Left renal pelvis (tissue), 4 donors: ENCODE results near the gene SLC19A1. TPM values are rescaled to one million over a fixed set of nuclear protein-coding genes. Genes with fewer than 3 reads are reported as not detected.
"Not testable (repeated sequence)": the region's sequence is repeated elsewhere in the genome, so short reads cannot be mapped to it uniquely, and the experiment has no call there.

Experiments used
- DNase-seq, 4 donors: peaks; one replicate each; pipeline ENCODE4 v3.0.0-alpha.2; 2013; ENCODE audit warnings: low read depth in 4 of 4, low spot score in 3 of 4
- polyA plus RNA-seq, 4 donors: library from polyadenylated mRNA; unstranded; fragments of 120-200 nt; gene quantifications; one replicate each; pipeline ENCODE4 v1.2.1, GENCODE V29; 2013; ENCODE audit not compliant: insufficient read length in 4 of 4

SLC19A1 gene
- polyA plus RNA-seq, 4 donors, result 24.8 to 61.9 (median 43.3) TPM

DNA sequence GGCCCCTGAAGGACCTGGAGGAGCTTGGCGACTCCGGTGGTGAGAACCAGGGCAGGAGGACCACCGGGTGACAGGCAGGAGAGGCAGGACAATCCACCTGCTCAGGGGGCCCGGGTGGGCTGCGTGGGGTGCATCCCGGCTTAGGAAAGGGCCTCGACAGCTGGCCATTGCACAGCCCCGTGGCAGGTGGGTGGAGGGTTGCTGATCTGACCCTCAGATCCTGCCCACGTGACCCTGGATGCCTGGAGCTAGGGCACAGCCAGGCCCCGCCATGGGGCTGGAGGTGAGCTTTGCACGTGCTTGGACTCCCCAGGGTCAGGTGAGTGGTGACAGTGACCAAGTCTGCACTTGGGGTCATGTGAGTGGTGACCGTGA is 35.5 kb upstream of the SLC19A1 start:
- no peak for DNase-seq

- no peak for DNase-seq
Observed at GRCh38 chr21:45576838-45577737, 34.8 kb upstream of the SLC19A1 start.

DNA sequence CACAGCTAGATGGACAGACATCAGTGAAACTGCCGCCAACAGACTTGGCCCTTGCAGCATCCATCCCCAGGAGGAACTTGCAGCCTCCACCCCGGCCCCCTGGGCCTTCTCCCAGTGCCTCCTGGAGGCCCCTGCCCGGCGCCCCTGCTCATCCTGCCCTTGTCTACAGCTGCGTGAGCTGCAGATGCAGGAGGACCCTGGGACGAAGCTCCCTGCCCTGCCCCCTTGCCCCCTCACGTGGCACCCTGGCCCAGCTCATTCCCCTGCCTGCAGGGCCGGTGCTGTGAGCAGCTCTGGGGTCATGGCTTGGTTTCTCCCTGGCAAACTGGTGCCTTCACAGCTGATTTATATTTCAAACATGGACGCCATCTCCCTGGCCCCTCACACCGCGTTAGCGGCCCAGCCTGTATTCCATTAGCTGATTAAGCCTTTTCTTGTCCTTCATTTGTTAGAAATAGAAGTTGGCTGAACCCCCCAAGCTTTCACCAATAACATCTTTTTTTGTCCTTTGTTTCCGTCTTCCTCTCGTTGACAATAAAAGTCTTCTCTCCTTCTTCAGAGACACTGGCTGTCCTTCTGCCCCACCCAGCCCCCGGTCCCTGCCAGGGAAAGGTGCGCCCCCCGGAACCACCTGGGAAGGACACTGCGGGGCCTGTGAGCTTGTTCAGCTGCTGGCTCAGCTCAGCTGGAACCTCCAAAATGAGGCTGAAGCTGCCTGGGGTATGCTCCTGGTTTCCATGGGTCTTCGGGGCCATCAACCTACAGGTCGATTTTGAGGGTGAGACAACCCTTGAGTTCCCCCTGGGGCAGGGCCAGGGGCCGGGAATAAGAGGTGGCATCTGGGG is 34.0 kb upstream of the SLC19A1 start:
- DNase-seq, result no peak

GRCh38 chr21:45575304-45575992 is 33.2 kb upstream of the SLC19A1 start:
- DNase-seq, result no peak

DNA sequence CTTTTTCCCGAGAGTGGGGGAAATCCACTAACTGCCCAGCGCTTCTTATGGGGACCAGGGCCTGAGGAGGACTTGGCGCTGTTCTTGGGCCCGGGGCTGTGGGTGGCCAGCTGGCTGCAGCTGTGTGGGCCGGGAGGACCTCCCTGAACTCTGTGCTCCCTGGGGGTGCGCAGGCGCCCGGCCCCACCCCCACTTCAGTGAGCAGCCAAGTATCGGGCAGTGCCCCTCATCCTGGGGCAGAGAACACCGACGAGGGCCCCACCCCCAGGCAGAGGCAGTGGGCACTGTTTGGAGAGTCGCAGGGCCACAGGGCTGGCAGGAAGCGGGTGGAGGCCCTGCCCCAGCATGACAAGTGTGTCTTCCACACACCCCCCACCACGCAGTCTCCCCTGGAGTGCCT is 32.5 kb upstream of the SLC19A1 start:
- no peak for DNase-seq

GRCh38 chr21:45574081-45574501 is 31.9 kb upstream of the SLC19A1 start:
- DNase-seq, result no peak

- no peak for DNase-seq
Observed at GRCh38 chr21:45573452-45574035, 31.3 kb upstream of the SLC19A1 start.

DNA sequence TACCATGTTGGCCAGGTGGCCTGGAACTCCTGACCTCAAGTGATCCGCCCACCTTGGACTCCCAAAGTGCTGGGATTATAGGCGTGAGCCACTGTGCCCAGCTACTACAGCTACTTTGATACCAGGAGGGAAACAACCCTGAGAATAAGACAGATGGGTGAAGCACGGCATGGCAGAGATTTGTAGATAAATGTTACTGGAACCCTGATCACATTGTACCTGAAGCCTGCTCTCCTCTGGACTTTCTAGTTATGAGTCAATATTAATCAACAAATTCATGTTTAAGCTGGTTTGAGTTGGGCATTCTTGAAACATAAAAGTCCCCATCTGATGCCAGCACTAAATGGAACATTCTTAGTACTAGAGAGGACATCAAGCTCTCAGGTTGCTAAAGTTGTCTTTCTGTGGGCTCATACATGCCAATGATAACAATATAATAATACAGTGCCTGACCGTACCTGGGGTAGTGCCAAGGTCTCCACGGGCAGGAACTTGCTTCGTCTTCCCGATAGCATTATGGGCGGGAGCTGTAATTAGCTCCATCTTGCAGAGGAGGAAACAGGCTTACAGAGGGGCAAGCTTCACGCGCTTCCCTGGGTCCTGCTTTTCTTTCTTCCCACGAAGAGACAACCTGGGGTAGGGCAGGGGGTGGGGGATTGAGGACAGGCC is 30.7 kb upstream of the SLC19A1 start:
- DNase-seq, result no peak

GRCh38 chr21:45572231-45572630 is 30.0 kb upstream of the SLC19A1 start:
- no peak for DNase-seq

- DNase-seq, result no peak
Observed at GRCh38 chr21:45571641-45572040, 29.4 kb upstream of the SLC19A1 start.

DNA sequence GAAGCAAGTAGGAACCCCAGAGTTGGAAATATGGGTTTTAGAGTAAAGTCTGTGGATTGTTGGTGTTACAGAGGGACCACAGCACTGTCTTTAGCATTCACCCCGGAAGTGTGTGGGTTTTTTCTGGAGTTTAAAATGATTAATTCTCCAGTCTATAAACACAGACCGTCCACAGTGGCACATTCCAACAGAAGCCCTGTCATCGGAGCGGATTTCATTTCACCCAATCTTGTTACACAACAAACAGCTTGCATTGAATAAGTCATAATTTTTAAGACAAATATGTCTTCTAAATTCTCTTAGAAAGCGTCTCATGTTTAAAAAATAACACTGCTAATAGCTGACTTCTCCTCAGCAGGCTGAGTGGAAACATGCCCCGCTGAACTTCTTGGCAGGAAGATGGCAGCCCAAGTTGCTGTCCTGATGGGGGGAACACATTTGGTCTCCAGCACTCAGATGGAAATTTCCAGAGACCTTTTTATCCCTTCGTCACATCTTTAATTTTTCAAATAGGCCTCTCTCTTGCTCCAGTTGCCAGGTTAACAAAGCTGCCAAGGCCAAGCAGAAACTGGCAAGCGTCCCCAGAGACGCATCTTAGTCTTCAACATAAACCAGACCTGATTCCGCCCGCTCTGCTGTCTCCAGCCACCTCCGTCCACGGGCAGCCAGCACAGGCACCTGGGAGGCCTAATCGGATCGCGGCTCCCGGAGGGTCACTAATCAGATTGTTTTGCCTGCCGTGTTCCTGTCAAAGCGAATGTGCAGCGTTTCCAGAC is 28.8 kb upstream of the SLC19A1 start:
- no peak for DNase-seq

DNA sequence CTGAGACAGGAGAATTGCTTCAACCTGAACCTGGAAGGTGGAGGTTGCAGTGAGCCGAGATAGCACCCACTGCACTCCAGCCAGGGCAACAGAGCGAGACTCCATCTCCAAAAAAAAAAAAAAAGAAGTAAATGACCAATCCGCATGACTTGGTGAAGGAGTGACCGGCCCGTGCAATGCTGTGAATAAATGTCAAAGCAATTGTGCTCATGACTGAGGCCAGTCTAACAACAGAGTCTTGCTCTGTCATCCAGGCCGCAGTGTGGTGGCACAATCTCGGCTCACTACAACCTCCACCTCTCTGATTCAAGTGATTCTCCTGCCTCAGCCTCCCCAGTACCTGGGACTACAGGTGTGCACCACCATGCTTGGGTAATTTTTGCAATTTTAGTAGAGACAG is 27.8 kb upstream of the SLC19A1 start:
- no peak for DNase-seq

- DNase-seq, result no peak
Observed at GRCh38 chr21:45568383-45568782, 26.1 kb upstream of the SLC19A1 start.

GRCh38 chr21:45564137-45564536 is 21.9 kb upstream of the SLC19A1 start:
- DNase-seq, result not testable (repeated sequence)

DNA sequence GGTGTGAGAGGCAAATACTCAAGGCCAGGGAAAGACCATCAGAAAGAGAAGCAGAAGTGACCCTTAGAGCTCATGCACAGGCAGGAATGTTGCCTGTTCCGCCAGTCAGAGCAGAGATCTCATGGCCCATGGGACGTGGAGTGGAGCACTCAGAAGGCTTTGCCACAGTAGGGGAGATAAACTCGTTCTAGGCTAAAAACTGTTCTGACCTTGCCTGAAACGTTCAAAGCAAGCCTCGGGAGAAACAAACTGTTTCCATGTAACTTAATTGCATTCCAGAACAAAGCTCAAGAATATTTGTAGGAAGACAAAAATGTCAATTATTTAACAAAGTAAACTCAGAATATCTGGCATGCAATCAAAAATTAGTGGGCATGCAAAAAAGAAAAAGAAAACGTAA is 20.7 kb upstream of the SLC19A1 start:
- DNase-seq, result no peak

GRCh38 chr21:45562402-45562801 is 20.2 kb upstream of the SLC19A1 start:
- no peak for DNase-seq

DNA sequence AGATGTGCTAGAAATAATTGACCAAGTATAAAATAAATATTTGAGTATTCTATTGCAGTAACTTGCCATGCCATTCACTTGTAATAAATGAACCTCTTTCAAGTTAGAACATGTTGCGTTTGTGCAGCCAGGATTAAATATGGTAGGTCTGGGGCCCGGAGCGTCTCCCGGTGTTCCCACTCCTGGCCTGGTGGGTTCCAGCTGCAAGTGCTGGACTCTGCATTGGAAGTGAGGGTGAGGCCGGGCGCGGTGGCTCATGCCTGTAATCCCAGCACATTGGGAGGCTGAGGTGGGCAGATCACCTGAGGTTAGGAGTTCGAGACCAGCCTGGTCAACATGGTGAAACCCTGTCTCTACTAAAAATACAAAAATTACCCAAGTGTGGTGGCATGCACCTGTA is 19.0 kb upstream of the SLC19A1 start:
- not testable (repeated sequence) for DNase-seq

DNA sequence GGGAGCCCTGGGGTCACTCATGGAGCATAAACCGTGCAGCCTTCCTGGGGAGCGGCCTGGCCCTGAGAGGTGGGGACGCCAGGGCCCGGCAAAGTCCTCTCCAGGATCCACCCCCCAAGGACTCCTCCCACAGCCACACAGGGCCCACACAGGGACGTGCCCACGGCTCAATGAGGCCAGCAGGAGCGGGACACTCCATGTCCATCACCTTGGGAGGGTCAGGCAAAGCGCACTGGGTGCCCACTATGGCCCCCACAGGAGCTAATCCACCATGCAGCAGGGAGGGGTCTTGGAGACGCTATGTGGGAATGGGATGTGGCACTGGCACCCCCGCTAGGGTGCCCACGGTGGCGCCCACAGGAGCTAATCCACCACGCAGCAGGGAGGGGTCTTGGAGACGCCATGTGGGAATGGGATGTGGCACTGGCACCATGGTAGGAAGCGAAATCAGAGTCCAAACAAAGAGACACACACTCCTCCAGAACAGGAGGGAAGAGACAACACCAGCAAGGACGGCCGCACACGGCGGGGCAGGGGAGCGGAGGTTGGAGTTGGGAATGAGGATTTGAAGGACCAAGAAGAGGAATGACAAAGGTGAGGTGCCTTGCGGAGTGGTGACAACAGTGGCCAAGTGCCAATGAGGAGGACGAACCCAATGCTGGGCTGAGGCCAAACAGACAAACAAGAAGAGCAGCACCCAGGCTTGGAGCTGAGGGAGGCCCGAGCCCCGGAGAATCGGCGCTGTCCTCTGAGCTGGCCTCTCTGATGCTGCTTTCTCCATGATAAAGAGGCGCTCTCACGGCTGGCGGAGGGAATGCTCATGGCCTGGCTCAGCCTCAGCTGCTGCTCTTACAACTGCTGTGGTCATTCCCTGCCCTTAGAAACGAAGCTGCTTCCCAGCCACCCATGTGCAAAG is 18.1 kb upstream of the SLC19A1 start:
- DNase-seq, result no peak
